A549 (cell line): Measurements from ENCODE around the gene ECEL1. TPM values are rescaled to one million over a fixed set of nuclear protein-coding genes. Genes with fewer than 3 reads are reported as not detected.

ENCODE experiments used
- ATAC-seq, 2 experiments: fragments of 200-7000 bp in 1 of 2; fragments of >200 bp in 1 of 2; cut with Nextera tagmentation in 1 of 2; cut with Tn5 transposase in 1 of 2; 3 replicates each; pipeline versions ENCODE4 v1.8.0 to v1.9.1; 2018 to 2020; ENCODE audit warnings: mild to moderate bottlenecking in 1 of 2, moderate library complexity in 1 of 2
- CTCF ChIA-PET: fragments of 300-600 bp; sonication (Branson Sonifier 250); formaldehyde crosslinking; extraction: SDS; loops from one replicate; lab custom pipeline; 2021; ENCODE audit warnings: antibody characterized with exemption, inconsistent platforms; lab: Yijun Ruan, JAX
- POLR2A ChIA-PET: fragments of 350-600 bp; formaldehyde crosslinking; extraction: SDS; loops from one replicate; lab custom pipeline; 2021; ENCODE audit warnings: antibody characterized with exemption, inconsistent platforms; lab: Yijun Ruan, JAX
- DNase-seq, 2 experiments: peaks; one replicate each; pipeline versions ENCODE4 v3.0.0 to v3.0.0-alpha.2; 2011 to 2016; ENCODE audit warnings: low read depth in 1 of 2, low spot score in 1 of 2
- FAIRE-seq: peaks from 2 replicates; lab custom pipeline; 2011; peaks lifted over from hg19 to GRCh38; lab: Jason Lieb, UNC
- H3K27ac ChIP-seq, 2 experiments: fragments of >200 bp; sonication (Bioruptor Twin); formaldehyde crosslinking; 3 replicates each; pipeline ENCODE4 v1.5.1; 2016 to 2017
- H3K4me1 ChIP-seq: fragments of >200 bp; sonication (Bioruptor Twin); formaldehyde crosslinking; 3 replicates; pipeline ENCODE4 v1.6.1; 2016
- H3K4me2 ChIP-seq: fragments of >200 bp; sonication (Bioruptor Twin); formaldehyde crosslinking; 3 replicates; pipeline ENCODE4 v1.6.1; 2016
- H3K4me3 ChIP-seq: fragments of >200 bp; sonication (Bioruptor Twin); formaldehyde crosslinking; 3 replicates; pipeline ENCODE4 v1.5.1; 2016
- H3K9me3 ChIP-seq: fragments of >200 bp; sonication (Bioruptor Twin); formaldehyde crosslinking; 3 replicates; pipeline ENCODE4 v1.6.1; 2016
- BHLHE40 ChIP-seq: IDR thresholded peaks from 2 replicates; pipeline ENCODE4 v1.6.1; 2012; ENCODE audit warnings: low read depth, low read length, inconsistent platforms
- CEBPB ChIP-seq, 2 experiments: fragments of >200 bp in 1 of 2; sonication (Bioruptor Twin) in 1 of 2; formaldehyde crosslinking in 1 of 2; IDR thresholded peaks; 2 replicates each; pipeline ENCODE4 v1.6.1; 2012 to 2016
- EHF ChIP-seq: fragments of 250-450 bp; sonication (Bioruptor Pico); IDR thresholded peaks from 2 replicates; pipeline ENCODE4 v1.5.0; 2020; ENCODE audit warnings: mild to moderate bottlenecking
- FOSL2 ChIP-seq, 2 experiments: fragments of 450-650 bp in 1 of 2; fragments of >200 bp in 1 of 2; sonication (Bioruptor Twin) in 1 of 2; formaldehyde crosslinking; IDR thresholded peaks; 2 replicates each; pipeline versions ENCODE4 v1.5.0 to v1.6.1; 2016 to 2020; ENCODE audit warnings: mild to moderate bottlenecking in 1 of 2, moderate library complexity in 1 of 2
- GATA3 ChIP-seq: IDR thresholded peaks from 2 replicates; pipeline ENCODE4 v1.6.1; 2012; ENCODE audit warnings: borderline replicate concordance
- JUNB ChIP-seq: fragments of >200 bp; sonication (Bioruptor Twin); formaldehyde crosslinking; IDR thresholded peaks from 2 replicates; pipeline ENCODE4 v1.6.1; 2016
- MAZ ChIP-seq: fragments of 150-350 bp; IDR thresholded peaks from 2 replicates; pipeline ENCODE4 v1.6.1; 2014; ENCODE audit warnings: antibody characterized with exemption, low read depth, low read length, borderline replicate concordance
- MYC ChIP-seq: IDR thresholded peaks from 2 replicates; pipeline ENCODE4 v1.6.1; 2012; ENCODE audit warnings: mild to moderate bottlenecking, inconsistent platforms, low read length, improper control_type of control experiment, borderline replicate concordance
- NFE2L2 ChIP-seq: fragments of 150-350 bp; conservative IDR thresholded peaks from 2 replicates; pipeline ENCODE4 v1.6.1; 2014; ENCODE audit warnings: low read length
- PHF8 ChIP-seq: fragments of 200-600 bp; sonication (generic); IDR thresholded peaks from 2 replicates; pipeline ENCODE4 v1.6.1; 2016; ENCODE audit warnings: low read depth, mild to moderate bottlenecking, antibody characterized with exemption, moderate library complexity, borderline replicate concordance
- POLR2AphosphoS2 ChIP-seq: conservative IDR thresholded peaks from 2 replicates; pipeline ENCODE4 v1.6.1; 2012; ENCODE audit warnings: low read length, improper control_type of control experiment, inconsistent platforms
- RAD21 ChIP-seq, 2 experiments: fragments of >200 bp in 1 of 2; sonication (Bioruptor Twin) in 1 of 2; formaldehyde crosslinking in 1 of 2; IDR thresholded peaks in 1 of 2; conservative IDR thresholded peaks in 1 of 2; 2 replicates in 1 of 2; 3 replicates in 1 of 2; pipeline ENCODE4 v1.6.1; 2012 to 2018; ENCODE audit warnings: inconsistent platforms in 1 of 2
- RARB ChIP-seq: fragments of 250-450 bp; sonication (Bioruptor Pico); IDR thresholded peaks from 2 replicates; pipeline ENCODE4 v1.8.0; 2021; ENCODE audit warnings: mild to moderate bottlenecking, moderate library complexity
- ZC3H11A ChIP-seq: fragments of 450-650 bp; IDR thresholded peaks from 2 replicates; pipeline ENCODE4 v1.6.1; 2014; ENCODE audit warnings: antibody characterized with exemption, mild to moderate bottlenecking
- ZSCAN20 ChIP-seq: fragments of 250-450 bp; sonication (Bioruptor Pico); IDR thresholded peaks from 2 replicates; pipeline ENCODE4 v1.8.0; 2022; ENCODE audit warnings: mild to moderate bottlenecking, moderate library complexity
- WGBS: methylation state at CpG from one replicate; pipeline ENCODE4 v1.1.6; 2017; ENCODE audit errors: missing lambda C conversion rate; 5-methylcytosine and 5-hydroxymethylcytosine counted together
- polyA plus RNA-seq, 4 experiments: library from polyadenylated mRNA; depleted of rRNA in 3 of 4; stranded (reverse); fragments of >200 nt; fragmentation: RNase III in 1 of 4; extraction: RNeasy Plus Mini Kit Qiagen cat#74134 plus additional on column Dnase treatment in 1 of 4; gene quantifications; 2 replicates in 3 of 4; 3 replicates in 1 of 4; pipeline ENCODE4 v1.2.3, GENCODE V29; 2011 to 2017
- TF ChIP-seq, protein P1 (sequence below): IDR thresholded peaks from 2 replicates; pipeline ENCODE4 v1.6.1; 2012; ENCODE audit warnings: low read depth, borderline replicate concordance
- TF ChIP-seq, protein P2 (sequence below): fragments of >200 bp; sonication (Bioruptor Twin); formaldehyde crosslinking; IDR thresholded peaks from 3 replicates; pipeline ENCODE4 v1.5.1; 2016
- TF ChIP-seq, protein P3 (sequence below): fragments of 250-450 bp; sonication (Bioruptor Pico); IDR thresholded peaks from 2 replicates; pipeline ENCODE4 v1.5.0; 2021; ENCODE audit warnings: mild to moderate bottlenecking, moderate library complexity, borderline replicate concordance

ECEL1 gene
- polyA plus RNA-seq, 2 of the 4 experiments (the other 2 are of a cell fraction): 0.12 to 0.18 TPM

DNA sequence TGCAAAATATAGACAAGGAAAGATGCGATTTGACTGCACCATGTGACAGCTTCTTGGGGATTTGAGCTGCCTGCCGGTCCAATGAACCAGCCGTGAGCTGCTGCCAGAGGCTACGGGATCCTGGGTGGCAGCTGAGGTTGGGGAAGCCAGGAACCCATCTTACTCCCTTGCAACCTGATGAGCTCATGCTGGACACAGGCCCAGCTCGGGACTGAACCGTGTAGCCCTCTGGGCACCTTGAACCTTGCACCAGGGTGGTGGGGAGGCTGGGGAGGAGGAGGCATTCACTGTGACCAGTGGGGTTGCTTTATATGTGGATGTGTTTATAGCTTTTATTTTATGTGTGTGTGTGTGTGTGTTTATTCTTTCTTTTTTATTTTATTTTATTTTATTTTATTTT, 22.6 kb downstream of the ECEL1 start (continued):
- TF ChIP-seq, protein P1, sequence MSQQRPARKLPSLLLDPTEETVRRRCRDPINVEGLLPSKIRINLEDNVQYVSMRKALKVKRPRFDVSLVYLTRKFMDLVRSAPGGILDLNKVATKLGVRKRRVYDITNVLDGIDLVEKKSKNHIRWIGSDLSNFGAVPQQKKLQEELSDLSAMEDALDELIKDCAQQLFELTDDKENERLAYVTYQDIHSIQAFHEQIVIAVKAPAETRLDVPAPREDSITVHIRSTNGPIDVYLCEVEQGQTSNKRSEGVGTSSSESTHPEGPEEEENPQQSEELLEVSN: no peak
- no peak for TF ChIP-seq RAD21 (conservative IDR thresholded peaks at IDR 0.05 in 1 of 2, IDR thresholded peaks at IDR 0.05 in 1 of 2)
- TF ChIP-seq BHLHE40: no peak

DNA sequence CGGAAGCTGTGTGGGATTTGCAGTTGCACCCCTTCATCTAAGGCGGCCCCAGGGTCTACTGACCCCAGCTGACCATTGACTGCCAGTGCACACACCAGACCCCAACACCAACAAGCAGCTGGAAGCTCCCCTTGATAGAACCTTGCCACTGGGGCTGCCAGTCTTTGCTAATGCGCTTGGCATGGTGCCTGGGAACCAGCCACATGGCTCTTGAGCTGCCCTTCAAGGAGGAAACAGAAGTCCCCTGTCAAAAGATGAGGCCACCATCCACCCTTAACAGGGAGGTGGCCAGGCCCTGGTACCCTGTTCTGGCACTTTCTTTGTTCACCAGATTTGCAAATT, 23.1 kb downstream of the ECEL1 start:
- no peak; a peak in 1 of 6 replicates for ATAC-seq
- no peak for DNase-seq
- Histone ChIP-seq H3K27ac (no peak overlapping the region), H3K4me1 (no peaks in the 10 kb centered on the region), H3K4me2 (no peak overlapping the region), H3K4me3 (no peak overlapping the region), H3K9me3 (no peaks in the 10 kb centered on the region)
- ChIA-PET POLR2A (no interaction called here), CTCF (interaction anchor here (0.7 to 7.0 kb wide), 7 partner anchors 7 to 58 kb away, joined by 3 to 39 read pairs (median 4); partner anchors contain the start of gene PRSS56)
- 81% methylated on average over 2 of the region's 3 CpGs for whole genome bisulfite sequencing
- no peak for FAIRE-seq
- TF ChIP-seq, protein P2, sequence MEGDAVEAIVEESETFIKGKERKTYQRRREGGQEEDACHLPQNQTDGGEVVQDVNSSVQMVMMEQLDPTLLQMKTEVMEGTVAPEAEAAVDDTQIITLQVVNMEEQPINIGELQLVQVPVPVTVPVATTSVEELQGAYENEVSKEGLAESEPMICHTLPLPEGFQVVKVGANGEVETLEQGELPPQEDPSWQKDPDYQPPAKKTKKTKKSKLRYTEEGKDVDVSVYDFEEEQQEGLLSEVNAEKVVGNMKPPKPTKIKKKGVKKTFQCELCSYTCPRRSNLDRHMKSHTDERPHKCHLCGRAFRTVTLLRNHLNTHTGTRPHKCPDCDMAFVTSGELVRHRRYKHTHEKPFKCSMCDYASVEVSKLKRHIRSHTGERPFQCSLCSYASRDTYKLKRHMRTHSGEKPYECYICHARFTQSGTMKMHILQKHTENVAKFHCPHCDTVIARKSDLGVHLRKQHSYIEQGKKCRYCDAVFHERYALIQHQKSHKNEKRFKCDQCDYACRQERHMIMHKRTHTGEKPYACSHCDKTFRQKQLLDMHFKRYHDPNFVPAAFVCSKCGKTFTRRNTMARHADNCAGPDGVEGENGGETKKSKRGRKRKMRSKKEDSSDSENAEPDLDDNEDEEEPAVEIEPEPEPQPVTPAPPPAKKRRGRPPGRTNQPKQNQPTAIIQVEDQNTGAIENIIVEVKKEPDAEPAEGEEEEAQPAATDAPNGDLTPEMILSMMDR: no peak

DNA sequence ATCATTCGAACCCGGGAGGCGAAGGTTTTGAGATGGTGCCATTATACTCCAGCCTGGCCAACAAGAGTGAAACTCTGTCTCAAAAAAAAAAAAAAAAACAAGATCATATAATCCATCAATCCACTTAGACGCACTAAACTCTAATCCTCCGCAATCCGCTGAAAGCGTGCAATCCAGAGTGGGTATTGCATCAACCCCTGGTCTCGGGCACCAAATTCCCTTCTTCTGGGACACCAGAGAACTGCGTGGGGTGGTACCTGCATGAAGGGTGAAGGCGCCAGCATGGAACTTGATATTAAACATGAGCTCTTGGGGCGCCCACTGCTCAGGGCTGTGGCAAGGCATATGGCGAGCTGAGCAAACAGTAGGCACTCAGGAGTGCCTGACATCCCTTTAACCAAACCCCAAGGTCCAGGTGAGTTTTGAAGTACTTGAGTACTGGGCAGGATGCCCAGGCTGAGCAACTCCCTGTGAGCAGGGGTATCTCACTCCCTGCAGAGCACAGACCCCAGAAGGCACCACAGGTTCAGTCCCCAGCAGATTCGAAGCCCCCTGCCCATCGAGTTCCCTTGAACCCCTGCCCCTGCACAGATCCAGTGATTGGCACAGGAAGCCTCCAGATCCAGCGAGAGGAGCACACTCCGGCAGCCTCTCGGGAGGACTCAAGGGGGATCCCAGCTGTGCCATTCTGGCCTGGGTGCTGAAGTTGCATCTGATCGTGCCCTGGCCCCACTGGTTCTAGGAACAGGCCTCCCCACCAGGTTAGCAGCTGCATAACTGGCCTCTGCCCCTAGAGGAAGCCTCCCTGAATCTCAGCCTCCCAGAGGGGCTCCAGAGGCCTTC, 23.7 kb downstream of the ECEL1 start:
- Histone ChIP-seq H3K4me2 (no peak overlapping the region), H3K27ac (no peak overlapping the region), H3K4me1 (no peaks in the 10 kb centered on the region), H3K9me3 (no peaks in the 10 kb centered on the region), H3K4me3 (no peak overlapping the region)
- ATAC-seq: peak in 1 of 2 experiments; percentile 42; a peak in 1 of 6 replicates
- 65% methylated on average over 15 of the region's 18 CpGs for whole genome bisulfite sequencing
- TF ChIP-seq POLR2AphosphoS2 (no peak), JUNB (no peak), FOSL2 (IDR thresholded peaks at IDR 0.05) (no peak), FOSL2 (CRISPR knock-in tag; IDR thresholded peaks at IDR 0.05) (no peak), ZC3H11A (no peak), ZSCAN20 (CRISPR knock-in tag) (no peak), EHF (CRISPR knock-in tag) (no peak), CEBPB (IDR thresholded peaks at IDR 0.05) (no peak), MAZ (no peak), NFE2L2 (no peak), MYC (no peak), PHF8 (no peak), RAD21 (conservative IDR thresholded peaks at IDR 0.05 in 1 of 2, IDR thresholded peaks at IDR 0.05 in 1 of 2) (no peak), GATA3 (no peak), RARB (CRISPR knock-in tag) (no peak)
- TF ChIP-seq, protein P3, sequence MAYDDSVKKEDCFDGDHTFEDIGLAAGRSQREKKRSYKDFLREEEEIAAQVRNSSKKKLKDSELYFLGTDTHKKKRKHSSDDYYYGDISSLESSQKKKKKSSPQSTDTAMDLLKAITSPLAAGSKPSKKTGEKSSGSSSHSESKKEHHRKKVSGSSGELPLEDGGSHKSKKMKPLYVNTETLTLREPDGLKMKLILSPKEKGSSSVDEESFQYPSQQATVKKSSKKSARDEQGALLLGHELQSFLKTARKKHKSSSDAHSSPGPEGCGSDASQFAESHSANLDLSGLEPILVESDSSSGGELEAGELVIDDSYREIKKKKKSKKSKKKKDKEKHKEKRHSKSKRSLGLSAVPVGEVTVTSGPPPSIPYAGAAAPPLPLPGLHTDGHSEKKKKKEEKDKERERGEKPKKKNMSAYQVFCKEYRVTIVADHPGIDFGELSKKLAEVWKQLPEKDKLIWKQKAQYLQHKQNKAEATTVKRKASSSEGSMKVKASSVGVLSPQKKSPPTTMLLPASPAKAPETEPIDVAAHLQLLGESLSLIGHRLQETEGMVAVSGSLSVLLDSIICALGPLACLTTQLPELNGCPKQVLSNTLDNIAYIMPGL (CRISPR knock-in tag): no peak
- DNase-seq: no peak
- CTCF ChIA-PET: interaction anchor here (0.6 to 7.0 kb wide), 9 partner anchors 7 to 668 kb away, joined by 3 to 39 read pairs (median 3); partner anchors contain the start of gene PRSS56
- POLR2A ChIA-PET: no interaction called here
- FAIRE-seq: no peak
